ENCODE data around the gene PHLPP1. TPM values are rescaled to one million over a fixed set of nuclear protein-coding genes. Genes with fewer than 3 reads are reported as not detected.
A peak's percentile ranks its signal among the peaks of the same experiment; 100 is the strongest.

The PHLPP1 gene
- total RNA-seq, 1 donor from 2014 or later: 4.6 TPM

DNA sequence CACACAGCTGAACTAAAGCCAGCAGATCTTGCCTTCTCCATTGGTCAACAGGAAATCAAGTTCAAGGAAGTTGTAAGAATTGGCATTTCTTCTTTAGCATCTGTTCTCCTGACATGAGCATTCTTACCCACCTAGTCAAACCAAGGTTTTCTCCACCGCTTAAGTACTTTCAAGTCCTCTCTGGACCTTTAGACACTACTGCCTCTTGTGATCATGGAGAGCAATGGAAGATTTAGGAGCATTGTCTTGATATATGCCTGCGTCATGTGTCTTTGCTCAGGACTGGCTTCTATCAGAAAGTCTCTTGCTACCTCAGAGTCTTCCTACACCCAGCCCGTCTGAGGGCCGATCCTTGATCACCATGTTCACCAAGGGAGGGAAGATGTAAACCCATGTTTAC is 262.2 kb downstream of the PHLPP1 start:
- no peak for DNase-seq (ENCODE audit: low read depth, low spot score)

DNA sequence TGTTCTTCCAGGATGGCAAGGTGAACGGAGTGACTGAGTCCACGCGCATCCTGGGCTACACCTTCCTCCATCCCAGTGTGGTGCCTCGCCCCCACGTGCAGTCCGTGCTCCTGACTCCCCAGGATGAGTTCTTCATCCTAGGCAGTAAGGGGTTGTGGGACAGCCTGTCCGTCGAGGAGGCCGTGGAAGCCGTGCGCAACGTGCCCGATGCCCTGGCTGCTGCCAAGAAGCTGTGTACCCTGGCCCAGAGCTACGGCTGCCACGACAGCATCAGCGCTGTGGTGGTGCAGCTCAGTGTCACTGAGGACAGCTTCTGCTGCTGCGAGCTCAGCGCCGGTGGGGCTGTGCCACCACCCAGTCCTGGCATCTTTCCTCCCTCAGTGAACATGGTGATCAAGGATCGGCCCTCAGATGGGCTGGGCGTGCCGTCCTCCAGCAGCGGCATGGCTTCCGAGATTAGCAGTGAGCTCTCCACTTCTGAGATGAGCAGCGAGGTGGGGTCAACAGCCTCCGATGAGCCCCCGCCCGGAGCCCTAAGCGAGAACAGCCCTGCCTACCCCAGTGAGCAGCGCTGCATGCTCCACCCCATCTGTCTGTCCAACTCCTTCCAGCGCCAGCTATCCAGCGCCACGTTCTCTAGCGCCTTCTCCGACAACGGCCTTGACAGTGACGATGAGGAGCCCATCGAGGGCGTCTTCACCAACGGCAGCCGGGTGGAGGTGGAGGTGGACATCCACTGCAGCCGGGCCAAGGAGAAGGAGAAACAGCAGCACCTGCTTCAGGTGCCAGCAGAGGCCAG is 263.1 kb downstream of the PHLPP1 start:
- no peak for DNase-seq (ENCODE audit: low read depth, low spot score)

DNA sequence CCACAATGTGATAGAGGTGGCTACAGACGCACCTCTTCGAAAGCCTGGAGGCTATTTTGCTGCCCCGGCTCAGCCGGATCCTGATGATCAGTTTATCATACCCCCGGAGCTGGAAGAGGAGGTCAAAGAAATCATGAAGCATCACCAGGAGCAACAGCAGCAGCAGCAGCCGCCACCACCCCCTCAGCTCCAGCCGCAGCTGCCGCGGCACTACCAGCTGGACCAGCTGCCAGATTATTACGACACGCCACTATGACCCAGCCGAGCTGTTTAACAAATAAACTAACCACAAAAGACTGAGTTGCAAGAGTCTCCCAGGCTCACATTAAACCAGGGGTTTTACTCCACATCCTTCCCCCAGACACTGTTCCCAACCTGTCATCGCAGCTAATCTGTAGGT is 263.8 kb downstream of the PHLPP1 start:
- DNase-seq (ENCODE audit: low read depth, low spot score): no peak

DNA sequence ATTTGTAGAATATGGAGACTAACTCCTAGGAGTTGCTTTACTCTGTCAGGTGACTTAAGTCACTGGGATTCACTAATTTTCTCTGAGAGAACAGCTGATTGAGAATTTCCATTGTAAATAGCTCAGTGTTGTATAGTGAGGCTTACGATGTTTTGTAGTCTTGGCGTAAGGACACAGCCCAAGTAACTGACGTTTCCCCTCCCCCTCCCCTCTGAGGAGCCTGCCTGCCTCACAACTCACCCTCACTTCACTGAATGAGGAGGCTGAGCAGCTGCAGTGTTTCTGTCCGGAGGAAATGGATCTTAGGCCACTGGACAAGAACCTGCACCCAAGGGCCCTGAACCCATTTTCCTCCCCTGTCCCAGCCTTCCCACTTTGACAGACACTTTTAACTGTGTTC is 264.6 kb downstream of the PHLPP1 start:
- DNase-seq (ENCODE audit: low read depth, low spot score): no peak

DNA sequence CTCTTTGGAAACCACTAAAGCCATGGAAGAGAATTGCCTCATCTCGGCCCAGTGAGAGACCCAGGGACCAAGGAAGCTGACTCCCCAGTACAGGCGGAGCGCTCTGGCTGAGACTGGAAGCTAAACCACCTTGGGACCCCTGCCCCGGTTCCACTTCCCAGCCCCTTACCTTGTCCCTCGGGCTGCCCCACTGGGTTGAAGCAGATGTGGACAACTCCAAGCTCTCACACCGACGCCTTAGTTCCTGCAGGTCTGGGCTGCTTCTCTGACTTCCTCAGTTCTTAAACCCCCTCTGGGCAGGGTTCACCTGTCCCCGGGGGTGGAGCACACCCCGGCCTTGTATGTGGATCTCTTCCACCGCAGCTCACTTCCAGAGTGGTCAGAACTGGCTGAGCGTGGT is 266.2 kb downstream of the PHLPP1 start:
- no peak for DNase-seq (ENCODE audit: low read depth, low spot score)

DNA sequence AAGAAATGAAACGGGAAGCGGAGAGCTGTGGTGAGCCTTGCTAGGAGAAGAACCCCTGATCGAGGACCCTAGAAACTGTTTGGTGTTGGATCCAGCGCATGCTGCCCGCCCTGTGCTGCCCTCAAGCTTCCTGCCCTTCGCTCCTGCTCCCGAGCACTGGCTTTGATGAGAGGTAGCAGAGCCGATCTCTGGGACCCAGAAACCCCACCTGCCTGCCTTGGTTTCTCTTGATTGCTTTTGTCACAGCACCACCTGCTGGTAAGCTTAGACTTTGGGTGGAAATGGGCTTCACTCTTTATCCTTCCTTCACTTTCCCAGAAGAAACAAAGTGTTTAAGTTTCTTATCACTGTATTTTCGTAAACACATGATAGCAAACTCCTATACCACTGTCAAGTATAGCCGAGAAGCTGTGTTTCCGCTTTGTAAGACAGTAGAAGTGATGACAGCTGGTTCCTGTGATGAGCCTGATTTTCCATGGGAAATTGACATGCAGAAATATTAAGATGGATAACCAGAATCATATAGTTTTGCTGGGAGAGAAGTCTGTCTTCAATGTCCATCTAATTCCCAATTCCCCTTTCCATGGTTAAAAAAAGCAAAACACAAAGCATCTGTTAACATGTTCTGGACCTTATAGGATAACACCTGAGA is 267.4 kb downstream of the PHLPP1 start:
- no peak for DNase-seq (ENCODE audit: low read depth, low spot score)

DNA sequence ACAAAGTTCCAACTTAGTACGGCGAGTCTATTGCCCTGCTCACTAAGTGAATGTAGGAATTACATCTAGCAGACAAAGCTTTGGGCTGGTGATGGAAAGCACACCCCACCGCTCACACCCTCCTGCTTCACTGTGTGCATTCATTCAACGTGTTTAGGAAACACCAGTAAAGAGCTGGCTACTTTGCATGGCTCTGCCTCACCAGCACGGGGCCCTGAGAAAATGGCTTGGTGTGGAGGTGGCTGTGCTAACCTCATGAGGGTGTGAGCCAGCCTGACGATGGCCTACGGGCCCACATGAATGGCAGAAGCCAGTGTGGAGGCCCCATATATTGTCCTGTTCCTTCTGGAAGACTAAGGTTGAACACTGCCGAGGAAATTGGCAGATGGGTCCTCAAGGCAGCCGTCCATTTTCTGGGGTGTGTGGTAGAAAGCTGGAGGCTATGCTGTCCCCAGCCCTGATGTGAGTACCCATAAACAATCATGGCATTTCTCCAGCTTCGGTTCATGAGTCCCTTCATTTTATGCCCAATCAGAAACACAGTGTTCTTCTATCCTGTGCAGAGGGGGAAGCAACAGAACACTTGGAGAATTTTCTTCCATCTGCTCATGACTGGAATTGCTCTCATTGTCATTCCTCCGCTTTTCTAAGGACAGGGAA is 269.4 kb downstream of the PHLPP1 start:
- DNase-seq (ENCODE audit: low read depth, low spot score): no peak

DNA sequence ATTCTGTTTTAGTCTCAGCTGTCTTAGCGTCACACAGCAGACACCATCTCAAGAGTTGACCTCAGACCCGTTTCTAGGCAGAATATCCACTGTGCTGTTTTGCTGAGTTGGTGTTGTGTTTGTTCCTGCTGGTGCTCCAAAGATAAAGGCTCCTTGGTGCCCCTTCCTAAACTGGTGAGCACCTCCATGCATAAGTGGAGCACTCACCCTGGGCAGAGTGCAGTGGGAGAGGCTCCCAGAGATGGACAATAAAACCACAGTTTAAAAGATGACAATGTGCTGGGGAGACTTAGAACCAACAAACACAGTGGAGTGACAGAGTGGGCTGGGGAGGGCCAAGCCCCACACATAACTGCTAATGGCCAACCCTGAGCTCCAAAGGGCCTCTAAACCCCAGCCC is 271.1 kb downstream of the PHLPP1 start:
- no peak for DNase-seq (ENCODE audit: low read depth, low spot score)

DNA sequence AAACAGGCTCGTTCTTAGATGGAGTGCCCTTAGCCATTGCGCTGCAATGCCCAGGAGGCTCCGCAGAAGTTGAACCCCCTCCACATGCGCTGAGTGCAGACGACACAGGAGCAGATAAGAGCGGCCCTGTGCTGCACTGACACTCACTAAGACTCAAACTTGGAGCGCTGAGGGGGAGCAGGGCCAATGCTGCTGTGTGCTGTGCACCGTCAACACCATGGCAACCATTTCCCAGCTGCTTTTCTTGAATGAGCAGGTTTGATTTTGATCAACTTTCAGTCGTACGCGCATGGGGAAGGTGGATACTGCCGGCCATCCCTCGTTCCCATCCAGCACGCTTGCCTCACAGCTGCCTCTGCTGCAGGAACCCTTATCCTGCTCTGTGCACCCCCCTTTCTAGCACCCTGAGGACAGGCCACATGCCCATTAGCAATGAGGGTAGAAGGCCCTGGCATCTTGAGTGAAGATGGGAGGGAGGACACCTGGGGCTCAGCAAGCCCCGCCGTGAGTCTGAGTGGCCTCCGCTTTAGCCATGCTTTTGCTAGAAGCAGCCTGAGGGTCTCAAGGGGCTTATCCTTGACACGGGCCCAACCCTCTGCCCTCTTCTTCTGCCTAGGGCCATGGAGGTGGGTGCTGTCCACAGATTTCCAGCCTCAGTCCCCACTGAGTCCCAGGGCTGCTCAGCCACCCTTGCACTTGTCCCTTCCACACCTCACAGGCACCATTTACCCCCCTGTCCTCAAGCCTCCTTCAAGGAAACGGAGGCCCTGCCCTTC is 271.9 kb downstream of the PHLPP1 start:
- no peak for DNase-seq (ENCODE audit: low read depth, low spot score)

DNA sequence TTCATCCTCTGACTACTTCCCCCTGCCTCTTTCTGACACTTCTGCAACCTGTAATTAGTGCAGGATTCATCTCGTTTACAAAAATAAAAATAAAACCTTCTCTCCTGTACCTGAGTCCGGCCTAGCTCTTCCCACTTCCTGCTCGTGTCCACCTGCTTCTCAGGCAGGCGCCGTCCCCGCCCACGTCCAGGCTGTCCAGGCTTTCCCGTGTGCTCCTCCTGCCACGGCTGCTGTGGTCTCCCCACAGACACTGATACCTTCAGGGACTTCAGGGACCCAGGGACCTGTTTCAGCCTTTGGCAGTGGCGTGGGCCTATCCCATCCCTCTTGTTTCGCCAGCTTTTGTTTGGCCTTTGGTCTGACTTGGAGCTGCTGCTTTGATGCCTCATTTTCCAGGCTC is 272.5 kb downstream of the PHLPP1 start:
- DNase-seq (ENCODE audit: low read depth, low spot score): no peak

DNA sequence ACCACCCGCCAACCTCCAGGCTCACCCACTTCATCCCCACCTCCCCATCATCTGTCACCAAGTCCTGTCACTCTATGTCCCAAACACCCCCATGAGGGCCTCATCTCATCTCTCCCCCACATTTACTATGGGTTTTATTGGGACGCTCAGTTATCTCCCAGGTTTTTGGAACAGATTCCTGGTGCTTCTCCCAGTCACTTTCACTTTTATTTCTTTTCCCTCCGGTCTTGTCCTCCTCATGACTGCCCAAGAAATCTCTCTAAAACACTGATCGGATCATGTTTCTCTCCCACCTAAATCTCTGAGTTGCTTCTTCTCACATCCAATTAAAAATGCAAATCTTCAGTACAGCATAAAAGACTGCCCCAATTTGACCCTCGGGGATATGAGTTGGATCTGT is 273.1 kb downstream of the PHLPP1 start:
- DNase-seq (ENCODE audit: low read depth, low spot score): no peak

DNA sequence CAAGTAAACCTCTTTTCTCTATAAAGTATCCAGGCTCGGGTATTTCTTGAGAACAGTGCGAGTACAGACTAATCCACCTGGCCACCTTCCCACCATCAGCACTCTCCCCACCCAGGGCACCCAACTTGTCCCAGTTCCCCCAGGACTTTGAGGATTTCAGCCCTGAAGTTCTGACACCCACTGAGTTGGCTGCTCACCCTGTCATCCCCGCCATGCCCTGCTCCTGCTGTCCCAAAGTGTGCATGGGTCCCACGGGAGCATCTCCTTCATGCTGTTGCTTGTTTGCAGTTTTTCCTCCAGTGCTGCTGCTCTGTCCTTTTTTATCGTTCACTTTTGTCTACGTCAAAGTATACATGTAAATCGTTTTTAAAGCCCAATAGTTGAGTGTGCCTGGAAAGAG is 273.9 kb downstream of the PHLPP1 start:
- DNase-seq (ENCODE audit: low read depth, low spot score): no peak

DNA sequence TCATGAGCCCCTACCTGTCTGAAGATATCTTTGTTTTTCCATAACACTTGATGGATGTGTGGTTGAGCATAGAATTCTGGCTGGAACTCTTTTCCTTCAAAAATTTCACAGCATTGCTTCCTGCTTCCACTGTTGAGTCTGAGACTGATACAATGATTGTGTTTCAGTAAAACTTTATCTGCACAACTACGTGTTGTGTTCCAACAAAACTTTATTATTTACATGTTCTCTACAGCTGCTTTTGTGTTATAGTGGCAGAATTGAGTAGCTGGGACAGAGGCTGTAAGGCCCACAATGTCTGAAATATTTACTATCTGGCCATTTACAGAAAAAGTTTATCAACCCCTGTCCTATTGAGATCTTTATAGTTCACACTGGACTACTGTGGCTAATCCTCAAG is 275.3 kb downstream of the PHLPP1 start:
- no peak for DNase-seq (ENCODE audit: low read depth, low spot score)

DNA sequence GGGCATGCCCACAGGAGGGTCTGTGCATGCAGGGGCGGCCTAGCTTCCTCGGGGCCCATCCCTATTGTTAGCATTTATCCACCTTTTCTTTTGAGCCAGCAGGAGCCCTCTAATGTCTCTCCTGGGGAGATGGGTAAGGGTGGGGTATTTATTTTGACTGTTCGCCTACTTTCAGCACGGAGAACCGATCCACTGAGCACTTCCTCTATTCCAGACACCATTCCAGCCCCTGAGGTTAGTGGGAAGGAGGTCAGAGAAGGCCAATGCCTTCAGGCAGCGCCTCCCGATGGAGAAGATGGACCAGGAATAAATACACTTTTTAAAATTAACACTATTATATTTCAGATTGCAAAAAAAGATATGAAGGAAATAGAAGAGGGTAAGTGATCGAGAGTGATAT is 276.0 kb downstream of the PHLPP1 start:
- DNase-seq (ENCODE audit: low read depth, low spot score): no peak

DNA sequence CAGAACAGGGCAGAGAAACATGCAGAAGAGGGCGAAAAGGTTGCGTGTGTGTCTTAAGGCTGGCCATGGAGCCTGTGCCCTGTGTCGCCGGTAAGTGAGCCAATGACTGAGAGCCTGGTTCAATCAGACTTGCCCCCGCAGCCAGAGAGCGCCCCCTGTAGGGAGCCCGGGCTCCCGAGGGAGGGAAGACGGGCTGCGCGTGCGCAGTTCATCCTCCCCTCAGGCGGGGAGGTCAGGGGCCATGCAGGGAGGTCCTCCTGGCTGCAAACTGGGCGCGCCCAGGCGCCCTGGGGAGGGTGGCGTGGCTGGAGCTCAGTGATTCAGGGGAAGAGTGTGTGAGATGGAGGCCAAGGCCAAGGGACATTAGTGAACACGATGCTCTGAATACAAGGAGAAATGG is 276.6 kb downstream of the PHLPP1 start:
- DNase-seq (ENCODE audit: low read depth, low spot score): no peak

DNA sequence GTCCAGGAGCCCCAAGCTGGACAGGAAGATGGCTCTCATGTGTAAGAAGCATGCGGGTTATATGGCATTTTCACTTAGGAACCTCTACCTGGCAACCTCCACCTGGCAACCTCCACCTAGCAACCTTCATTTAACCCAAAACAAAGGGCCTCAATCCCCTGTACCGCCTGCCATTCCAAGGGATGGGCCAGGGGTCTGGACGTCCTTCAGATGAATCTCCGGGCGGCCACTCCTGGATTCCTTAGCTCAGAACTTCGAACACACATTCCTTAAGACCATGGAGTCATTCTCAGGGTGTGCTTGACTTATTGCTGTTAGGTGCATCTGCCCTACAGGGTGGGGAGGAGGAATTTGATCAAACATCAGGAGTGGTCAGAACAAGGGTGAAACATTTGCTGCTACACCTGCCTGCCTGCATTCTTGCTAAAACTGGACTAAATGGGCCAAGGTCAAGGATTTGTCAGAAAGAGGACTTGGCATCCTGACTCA is 277.6 kb downstream of the PHLPP1 start:
- no peak for DNase-seq (ENCODE audit: low read depth, low spot score)

DNA sequence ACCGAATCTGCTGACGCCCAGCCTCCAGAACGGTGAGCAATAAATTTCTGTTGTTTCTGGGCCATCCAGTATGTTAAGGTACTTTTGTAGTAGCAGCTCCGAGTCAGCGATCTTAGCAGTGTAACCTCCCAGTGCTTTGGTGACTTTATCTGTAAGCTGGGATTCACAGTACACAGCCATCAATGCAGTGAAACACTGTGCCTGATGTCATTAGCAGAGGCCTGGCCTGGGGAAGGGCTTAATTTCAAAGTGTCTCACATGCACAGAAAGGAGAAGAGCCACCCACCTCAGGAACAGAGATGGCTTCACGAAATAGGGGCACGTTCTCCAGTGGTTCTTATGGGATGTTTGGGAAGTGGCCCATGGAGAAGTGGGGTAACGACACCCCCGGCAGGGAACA is 281.2 kb downstream of the PHLPP1 start:
- no peak for DNase-seq (ENCODE audit: low read depth, low spot score)

DNA sequence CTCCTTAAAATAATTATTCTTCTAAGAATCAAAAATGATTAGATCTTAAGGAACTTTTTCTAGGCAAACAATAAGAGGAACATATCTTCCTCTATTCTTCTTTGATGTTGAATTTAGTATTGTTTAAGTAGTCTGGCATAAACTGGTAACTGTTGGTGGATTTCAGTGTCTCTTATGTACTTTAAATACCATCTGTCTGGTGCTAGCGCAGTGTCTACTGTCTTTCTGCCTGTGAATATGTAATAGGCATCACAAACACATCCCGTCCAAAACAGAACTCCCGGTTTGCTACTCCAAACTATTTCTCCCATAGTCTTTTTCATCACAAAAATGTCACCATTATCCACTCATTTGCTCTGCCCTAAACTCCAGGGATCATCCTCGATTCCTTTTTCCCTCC is 281.7 kb downstream of the PHLPP1 start:
- no peak for DNase-seq (ENCODE audit: low read depth, low spot score)

DNA sequence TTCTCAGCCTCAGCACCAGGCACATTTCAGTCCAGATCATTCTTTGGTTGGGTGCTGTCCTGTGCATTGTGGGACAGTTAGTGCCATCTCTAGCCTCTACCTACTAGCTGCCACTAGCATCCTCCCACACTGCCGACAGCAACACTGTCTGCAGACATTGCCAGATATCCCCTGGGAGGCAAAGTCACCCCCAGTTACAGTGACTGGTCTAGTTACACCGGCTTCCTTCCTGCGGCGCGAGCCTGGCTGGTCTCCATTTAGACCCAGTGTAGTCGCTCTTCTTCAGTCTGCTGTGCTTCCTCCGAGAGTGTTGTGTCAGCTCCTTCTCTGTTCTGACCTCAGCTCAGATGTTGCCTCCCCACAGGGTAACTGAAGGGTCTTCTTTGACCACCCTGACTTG is 283.1 kb downstream of the PHLPP1 start:
- DNase-seq (ENCODE audit: low read depth, low spot score): no peak

DNA sequence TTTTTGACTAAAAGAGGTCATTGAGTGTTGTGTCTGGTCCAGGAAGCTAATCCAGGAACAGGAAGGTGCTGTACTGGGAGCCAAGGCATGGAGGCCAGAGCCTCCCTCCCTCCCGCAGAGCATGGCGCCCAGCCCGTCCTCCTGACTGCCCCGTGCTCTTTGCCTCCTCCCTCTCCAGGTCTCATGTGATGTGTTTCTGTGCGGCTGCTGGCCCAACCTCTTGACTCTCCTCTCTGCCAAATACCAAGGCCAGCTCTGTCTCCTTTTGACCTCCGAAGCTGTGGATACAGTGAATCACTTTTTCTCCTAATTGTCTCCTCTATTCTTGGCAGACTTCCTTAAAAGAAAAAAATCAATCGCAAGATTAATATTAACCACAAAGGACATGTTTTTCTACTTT is 284.1 kb downstream of the PHLPP1 start:
- DNase-seq (ENCODE audit: low read depth, low spot score): peak; percentile 83

DNA sequence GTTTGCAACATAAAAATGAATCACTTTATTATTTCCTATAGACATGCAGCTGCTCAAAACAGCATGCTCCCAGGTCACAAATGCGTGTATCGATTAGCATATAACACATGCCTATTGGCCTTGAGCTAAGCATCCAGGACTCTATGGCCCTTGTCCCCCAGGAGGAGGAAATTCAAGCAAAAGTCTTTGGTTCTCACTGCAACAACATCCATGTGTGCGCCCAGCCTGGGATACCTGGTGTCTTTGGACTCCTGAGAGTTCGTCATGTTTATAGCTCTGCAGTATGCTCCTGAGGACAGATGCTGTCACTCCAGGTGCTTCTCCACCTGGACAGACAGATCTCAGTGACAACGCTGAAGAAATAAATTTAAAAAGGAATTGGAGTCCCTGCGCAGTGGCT is 284.6 kb downstream of the PHLPP1 start:
- no peak for DNase-seq (ENCODE audit: low read depth, low spot score)

DNA sequence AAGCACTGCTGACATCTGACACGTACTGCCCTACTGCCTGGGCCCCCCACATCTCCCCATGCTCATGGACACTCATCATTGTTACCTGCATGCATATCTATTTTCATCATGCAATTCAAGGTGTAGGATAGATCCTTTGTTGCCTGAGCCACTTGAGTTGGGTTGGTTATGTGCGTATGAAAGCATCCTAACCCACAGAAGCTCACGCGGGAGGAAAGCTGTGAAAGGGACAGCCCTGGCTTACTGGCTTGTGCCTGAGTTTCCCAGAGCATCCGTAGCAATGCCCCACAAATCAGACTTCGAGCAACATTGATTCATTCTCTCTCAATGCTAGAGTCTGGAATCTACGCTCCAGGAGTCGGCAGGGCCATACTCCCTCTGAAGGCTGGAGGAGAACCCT is 285.5 kb downstream of the PHLPP1 start:
- no peak for DNase-seq (ENCODE audit: low read depth, low spot score)
